ENCODE results near the gene HIPK2. TPM values are rescaled to one million over a fixed set of nuclear protein-coding genes. Genes with fewer than 3 reads are reported as not detected.

HIPK2 gene
- polyA plus RNA-seq, 1 donor: 12.6 TPM

GRCh38 chr7:139645572-139646523, 131.9 kb downstream of the HIPK2 start:
- peaks cover 3% of the 10 kb centered on the region for H3K4me1 ChIP-seq (ENCODE audit: control insufficient read depth, insufficient read depth, low read length)
- no CpG with 5 or more reads among the region's 19 CpGs for WGBS (ENCODE audit: insufficient coverage, low lambda C conversion rate)

DNA sequence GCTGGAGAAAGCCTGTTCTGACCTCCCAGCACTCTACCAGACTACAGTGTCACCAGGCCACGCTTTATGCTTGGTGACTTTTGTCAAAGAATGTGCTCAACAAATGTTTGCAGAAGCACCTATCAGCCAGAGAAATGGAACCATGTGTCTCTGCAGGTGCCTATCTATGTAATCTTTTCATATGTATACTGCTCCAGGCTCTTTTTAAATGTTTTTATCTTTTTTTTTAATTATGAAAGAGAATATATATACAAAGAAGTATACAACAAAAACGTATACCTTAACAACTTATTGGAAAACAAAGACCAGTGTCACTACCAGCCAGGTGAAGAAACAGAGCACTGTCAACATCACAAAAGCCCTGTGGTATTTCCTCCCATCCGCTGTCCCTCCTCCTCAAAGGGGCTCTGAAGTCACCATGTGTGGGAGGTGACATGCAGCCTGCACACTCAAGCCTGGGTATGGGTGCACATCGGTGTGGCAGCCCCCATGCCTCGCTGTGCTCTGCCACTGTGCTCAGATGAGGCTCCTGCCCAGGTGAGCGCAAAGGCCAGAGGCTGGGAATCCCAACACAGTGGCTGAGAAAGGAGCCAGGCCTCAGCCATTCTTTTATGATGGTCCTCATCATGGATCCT, 133.7 kb downstream of the HIPK2 start:
- Histone ChIP-seq H3K9me3 (ENCODE audit: control insufficient read depth, low read depth, low read length) (no peaks in the 10 kb centered on the region), H3K27ac (ENCODE audit: low read length) (no peak overlapping the region), H3K36me3 (ENCODE audit: control insufficient read depth, insufficient read depth, low read length) (peaks cover 5% of the 10 kb centered on the region), H3K4me3 (ENCODE audit: low read length) (no peak overlapping the region), H3K27me3 (ENCODE audit: control insufficient read depth, insufficient read depth, low read length) (no peaks in the 10 kb centered on the region), H3K4me1 (ENCODE audit: control insufficient read depth, insufficient read depth, low read length) (peaks cover 3% of the 10 kb centered on the region)
- DNase-seq: no peak
- WGBS (ENCODE audit: insufficient coverage, low lambda C conversion rate): 75% methylated on average over 1 of the region's 6 CpGs

More at GRCh38 chr7:139645572-139646523, 131.9 kb downstream of the HIPK2 start:
- peak; percentile 58 to 68 for DNase-seq
- no peaks in the 10 kb centered on the region for H3K9me3 ChIP-seq (ENCODE audit: control insufficient read depth, low read depth, low read length)
- H3K36me3 ChIP-seq (ENCODE audit: control insufficient read depth, insufficient read depth, low read length): peaks cover 5% of the 10 kb centered on the region
- H3K27me3 ChIP-seq (ENCODE audit: control insufficient read depth, insufficient read depth, low read length): no peaks in the 10 kb centered on the region
- no peak overlapping the region for H3K4me3 ChIP-seq (ENCODE audit: low read length)
- no peak overlapping the region for H3K27ac ChIP-seq (ENCODE audit: low read length)

- H3K36me3 ChIP-seq (ENCODE audit: control insufficient read depth, insufficient read depth, low read length): peaks cover 5% of the 10 kb centered on the region
- no peaks in the 10 kb centered on the region for H3K9me3 ChIP-seq (ENCODE audit: control insufficient read depth, low read depth, low read length)
- H3K4me1 ChIP-seq (ENCODE audit: control insufficient read depth, insufficient read depth, low read length): peaks cover 3% of the 10 kb centered on the region
- whole genome bisulfite sequencing (ENCODE audit: insufficient coverage, low lambda C conversion rate): no CpG with 5 or more reads among the region's 4 CpGs
- no peaks in the 10 kb centered on the region for H3K27me3 ChIP-seq (ENCODE audit: control insufficient read depth, insufficient read depth, low read length)
- DNase-seq: no peak
- H3K4me3 ChIP-seq (ENCODE audit: low read length): no peak overlapping the region
- H3K27ac ChIP-seq (ENCODE audit: low read length): no peak overlapping the region
Measured at GRCh38 chr7:139642283-139642682, 135.5 kb downstream of the HIPK2 start.

DNA sequence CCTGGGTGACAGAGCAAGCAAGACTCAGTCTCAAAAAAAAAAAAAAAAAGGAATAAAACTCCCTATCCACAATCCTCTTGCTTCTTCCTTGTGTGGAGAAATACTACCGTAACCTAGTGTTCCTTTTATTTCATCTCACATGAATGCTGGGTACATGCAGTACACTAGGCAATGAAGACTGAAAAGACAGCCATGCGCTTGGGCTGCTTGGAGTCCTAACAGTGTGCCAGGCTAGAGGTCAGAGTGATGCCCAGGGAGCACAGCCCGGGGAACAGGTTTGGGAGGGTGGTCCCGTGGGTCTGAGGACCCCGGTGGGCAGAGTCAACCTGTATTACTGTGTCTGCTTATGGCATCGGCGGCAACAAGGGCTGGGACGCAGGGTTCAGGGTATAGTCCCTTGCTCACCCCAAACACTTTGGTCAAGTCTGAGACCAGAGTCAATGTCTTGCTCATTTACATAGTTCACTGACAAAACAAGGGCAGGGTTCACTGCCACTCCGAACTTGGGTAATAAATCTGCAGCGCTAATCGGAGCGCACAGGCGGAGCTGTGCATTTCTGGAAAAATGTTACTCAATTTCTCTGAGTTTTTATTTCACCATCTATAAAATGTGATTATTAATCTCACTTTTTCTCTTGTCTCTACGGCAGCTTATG, 136.3 kb downstream of the HIPK2 start:
- no peaks in the 10 kb centered on the region for H3K27me3 ChIP-seq (ENCODE audit: control insufficient read depth, insufficient read depth, low read length)
- H3K9me3 ChIP-seq (ENCODE audit: control insufficient read depth, low read depth, low read length): peaks cover 2% of the 10 kb centered on the region
- 0% methylated on average over 2 of the region's 14 CpGs for WGBS (ENCODE audit: insufficient coverage, low lambda C conversion rate)
- H3K4me1 ChIP-seq (ENCODE audit: control insufficient read depth, insufficient read depth, low read length): peaks cover 3% of the 10 kb centered on the region
- DNase-seq: peak; percentile 39 to 41
- peaks cover 7% of the 10 kb centered on the region for H3K36me3 ChIP-seq (ENCODE audit: control insufficient read depth, insufficient read depth, low read length)
- no peak overlapping the region for H3K27ac ChIP-seq (ENCODE audit: low read length)
- no peak overlapping the region for H3K4me3 ChIP-seq (ENCODE audit: low read length)

GRCh38 chr7:139640681-139641080, 137.1 kb downstream of the HIPK2 start:
- DNase-seq: no peak
- no peaks in the 10 kb centered on the region for H3K27me3 ChIP-seq (ENCODE audit: control insufficient read depth, insufficient read depth, low read length)
- no peak overlapping the region for H3K27ac ChIP-seq (ENCODE audit: low read length)
- H3K9me3 ChIP-seq (ENCODE audit: control insufficient read depth, low read depth, low read length): peaks cover 2% of the 10 kb centered on the region
- peaks cover 7% of the 10 kb centered on the region for H3K36me3 ChIP-seq (ENCODE audit: control insufficient read depth, insufficient read depth, low read length)
- 100% methylated on average over 1 of the region's 2 CpGs for WGBS (ENCODE audit: insufficient coverage, low lambda C conversion rate)
- H3K4me1 ChIP-seq (ENCODE audit: control insufficient read depth, insufficient read depth, low read length): peaks cover 3% of the 10 kb centered on the region
- H3K4me3 ChIP-seq (ENCODE audit: low read length): no peak overlapping the region

GRCh38 chr7:139639563-139639962, 138.2 kb downstream of the HIPK2 start:
- WGBS (ENCODE audit: insufficient coverage, low lambda C conversion rate): no CpG with 5 or more reads among the region's 6 CpGs
- Histone ChIP-seq H3K27me3 (ENCODE audit: control insufficient read depth, insufficient read depth, low read length) (no peaks in the 10 kb centered on the region), H3K27ac (ENCODE audit: low read length) (no peak overlapping the region), H3K36me3 (ENCODE audit: control insufficient read depth, insufficient read depth, low read length) (peaks cover 6% of the 10 kb centered on the region), H3K4me1 (ENCODE audit: control insufficient read depth, insufficient read depth, low read length) (peaks cover 3% of the 10 kb centered on the region), H3K9me3 (ENCODE audit: control insufficient read depth, low read depth, low read length) (peaks cover 2% of the 10 kb centered on the region), H3K4me3 (ENCODE audit: low read length) (no peak overlapping the region)
- DNase-seq: no peak

- Histone ChIP-seq H3K27me3 (ENCODE audit: control insufficient read depth, insufficient read depth, low read length) (no peaks in the 10 kb centered on the region), H3K27ac (ENCODE audit: low read length) (no peak overlapping the region), H3K9me3 (ENCODE audit: control insufficient read depth, low read depth, low read length) (peaks cover 2% of the 10 kb centered on the region), H3K36me3 (ENCODE audit: control insufficient read depth, insufficient read depth, low read length) (peaks cover 10% of the 10 kb centered on the region), H3K4me3 (ENCODE audit: low read length) (no peak overlapping the region), H3K4me1 (ENCODE audit: control insufficient read depth, insufficient read depth, low read length) (no peaks in the 10 kb centered on the region)
- WGBS (ENCODE audit: insufficient coverage, low lambda C conversion rate): no CpG with 5 or more reads among the region's 27 CpGs
- no peak for DNase-seq
Measured at GRCh38 chr7:139635526-139636302, 142.1 kb downstream of the HIPK2 start.

DNA sequence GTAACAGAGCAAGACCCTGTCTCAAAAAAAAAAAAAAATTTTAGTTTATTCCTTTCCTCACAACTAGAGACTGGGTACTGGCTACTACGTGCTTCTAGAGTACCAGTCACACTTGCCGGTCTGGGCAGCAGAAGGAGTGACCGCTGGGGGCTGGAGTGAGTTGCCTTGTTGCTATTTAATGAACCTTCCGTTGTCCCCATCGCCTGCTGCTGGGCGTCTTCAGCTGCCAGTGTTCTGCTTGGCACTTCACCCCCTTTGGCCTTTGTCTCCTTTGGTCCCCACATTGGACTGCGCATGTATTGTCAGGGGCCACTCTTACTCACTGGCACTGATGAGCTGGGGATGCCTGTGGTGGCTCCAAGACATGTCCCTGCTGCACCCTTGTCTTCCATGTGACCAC, 143.7 kb downstream of the HIPK2 start:
- Histone ChIP-seq H3K27ac (ENCODE audit: low read length) (no peak overlapping the region), H3K9me3 (ENCODE audit: control insufficient read depth, low read depth, low read length) (peaks cover 2% of the 10 kb centered on the region), H3K36me3 (ENCODE audit: control insufficient read depth, insufficient read depth, low read length) (peaks cover 19% of the 10 kb centered on the region), H3K4me3 (ENCODE audit: low read length) (no peak overlapping the region), H3K27me3 (ENCODE audit: control insufficient read depth, insufficient read depth, low read length) (no peaks in the 10 kb centered on the region), H3K4me1 (ENCODE audit: control insufficient read depth, insufficient read depth, low read length) (no peaks in the 10 kb centered on the region)
- no peak for DNase-seq
- WGBS (ENCODE audit: insufficient coverage, low lambda C conversion rate): no CpG with 5 or more reads among the region's 7 CpGs

DNA sequence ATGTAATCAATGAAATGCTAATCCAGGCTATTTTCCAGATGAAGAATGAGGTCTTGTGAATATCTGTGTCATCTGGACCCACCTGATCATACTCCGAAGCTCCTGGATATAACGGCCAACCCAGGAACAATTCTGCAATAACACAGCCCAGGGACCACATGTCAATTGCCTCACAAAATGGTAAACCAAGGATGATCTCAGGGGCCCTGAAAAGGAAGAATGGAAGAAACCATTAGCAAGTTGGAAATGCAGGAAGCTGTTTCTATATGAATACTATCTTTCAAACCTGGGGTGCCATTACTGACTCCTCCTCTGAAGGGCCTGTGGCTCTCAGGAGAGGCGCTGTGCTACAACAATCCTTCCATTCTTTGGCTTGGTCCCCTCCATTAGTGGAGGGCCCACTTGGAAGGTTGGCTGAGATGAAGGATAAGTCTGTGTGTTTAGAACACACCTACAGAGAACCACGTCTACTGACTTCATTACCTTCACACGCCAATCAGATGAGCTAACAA, 146.2 kb downstream of the HIPK2 start:
- peaks cover 34% of the 10 kb centered on the region for H3K36me3 ChIP-seq (ENCODE audit: control insufficient read depth, insufficient read depth, low read length)

More for the DNA sequence above, 146.2 kb downstream of the HIPK2 start:
- H3K9me3 ChIP-seq (ENCODE audit: control insufficient read depth, low read depth, low read length): no peaks in the 10 kb centered on the region
- no peaks in the 10 kb centered on the region for H3K4me1 ChIP-seq (ENCODE audit: control insufficient read depth, insufficient read depth, low read length)
- no peak overlapping the region for H3K4me3 ChIP-seq (ENCODE audit: low read length)
- no peak overlapping the region for H3K27ac ChIP-seq (ENCODE audit: low read length)
- H3K27me3 ChIP-seq (ENCODE audit: control insufficient read depth, insufficient read depth, low read length): no peaks in the 10 kb centered on the region
- no peak for DNase-seq
- WGBS (ENCODE audit: insufficient coverage, low lambda C conversion rate): 86% methylated on average over 1 of the region's 5 CpGs

Measured in large intestine (tissue), 3 donors.